ENCODE results near the gene LIMK2. TPM values are rescaled to one million over a fixed set of nuclear protein-coding genes. Genes with fewer than 3 reads are reported as not detected.

LIMK2 gene
- total and polyA plus RNA-seq, 8 donors = 19.9 to 541 (median 97.2) TPM

DNA sequence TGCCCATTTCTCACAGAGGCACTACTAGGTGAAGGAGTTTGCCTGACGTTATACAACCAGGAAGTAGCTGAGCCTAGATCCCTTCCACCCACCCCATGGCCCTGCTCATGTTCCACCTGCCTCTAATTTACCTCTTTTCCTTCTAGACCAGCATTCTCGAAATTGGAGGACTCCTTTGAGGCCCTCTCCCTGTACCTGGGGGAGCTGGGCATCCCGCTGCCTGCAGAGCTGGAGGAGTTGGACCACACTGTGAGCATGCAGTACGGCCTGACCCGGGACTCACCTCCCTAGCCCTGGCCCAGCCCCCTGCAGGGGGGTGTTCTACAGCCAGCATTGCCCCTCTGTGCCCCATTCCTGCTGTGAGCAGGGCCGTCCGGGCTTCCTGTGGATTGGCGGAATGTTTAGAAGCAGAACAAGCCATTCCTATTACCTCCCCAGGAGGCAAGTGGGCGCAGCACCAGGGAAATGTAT, 66.1 kb downstream of the LIMK2 start:
- H3K4me1 ChIP-seq = peaks cover 15 to 67% (median 52%) of the 10 kb centered on the region in 4 donors
- DNase-seq = no peak
- peak overlapping the region; percentile 43 to 80 (median 74) for H3K27ac ChIP-seq
- H3K9me3 ChIP-seq = no peaks in the 10 kb centered on the region
- intact Hi-C loops (cut with DNase I; ENCODE audit: low total_unique reads) = no loop called here
- peaks cover 68 to 97% (median 94%) of the 10 kb centered on the region in 4 donors for H3K36me3 ChIP-seq
- no peaks in the 10 kb centered on the region for H3K27me3 ChIP-seq
- TF ChIP-seq POLR2AphosphoS5 (IDR thresholded peaks at IDR 0.05) = no peak
- no peak for TF ChIP-seq EP300 (IDR thresholded peaks at IDR 0.05)
- WGBS, 5 donors = 56 to 72% (median 67%) methylated on average over 9 of the region's 9 CpGs
- no peak overlapping the region for H3K4me3 ChIP-seq

DNA sequence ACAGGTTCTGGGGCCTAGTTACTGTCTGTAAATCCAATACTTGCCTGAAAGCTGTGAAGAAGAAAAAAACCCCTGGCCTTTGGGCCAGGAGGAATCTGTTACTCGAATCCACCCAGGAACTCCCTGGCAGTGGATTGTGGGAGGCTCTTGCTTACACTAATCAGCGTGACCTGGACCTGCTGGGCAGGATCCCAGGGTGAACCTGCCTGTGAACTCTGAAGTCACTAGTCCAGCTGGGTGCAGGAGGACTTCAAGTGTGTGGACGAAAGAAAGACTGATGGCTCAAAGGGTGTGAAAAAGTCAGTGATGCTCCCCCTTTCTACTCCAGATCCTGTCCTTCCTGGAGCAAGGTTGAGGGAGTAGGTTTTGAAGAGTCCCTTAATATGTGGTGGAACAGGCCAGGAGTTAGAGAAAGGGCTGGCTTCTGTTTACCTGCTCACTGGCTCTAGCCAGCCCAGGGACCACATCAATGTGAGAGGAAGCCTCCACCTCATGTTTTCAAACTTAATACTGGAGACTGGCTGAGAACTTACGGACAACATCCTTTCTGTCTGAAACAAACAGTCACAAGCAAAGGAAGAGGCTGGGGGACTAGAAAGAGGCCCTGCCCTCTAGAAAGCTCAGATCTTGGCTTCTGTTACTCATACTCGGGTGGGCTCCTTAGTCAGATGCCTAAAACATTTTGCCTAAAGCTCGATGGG, 66.7 kb downstream of the LIMK2 start:
- Histone ChIP-seq H3K4me3 (no peak overlapping the region), H3K9me3 (no peaks in the 10 kb centered on the region), H3K36me3 (peaks cover 68 to 97% (median 94%) of the 10 kb centered on the region in 4 donors), H3K4me1 (peaks cover 10 to 73% (median 47%) of the 10 kb centered on the region in 4 donors), H3K27me3 (no peaks in the 10 kb centered on the region), H3K27ac (peak overlapping the region; percentile 43 to 80 (median 74))
- intact Hi-C loops (cut with DNase I; ENCODE audit: low total_unique reads) = no loop called here
- 49 to 66% (median 56%) methylated on average over 6 of the region's 6 CpGs for WGBS, 5 donors
- DNase-seq = peak; percentile 51 to 77
- TF ChIP-seq POLR2AphosphoS5 (IDR thresholded peaks at IDR 0.05) (peak in 1 of 3 donors; percentile 32), POLR2A (IDR thresholded peaks at IDR 0.05) (no peak)

DNA sequence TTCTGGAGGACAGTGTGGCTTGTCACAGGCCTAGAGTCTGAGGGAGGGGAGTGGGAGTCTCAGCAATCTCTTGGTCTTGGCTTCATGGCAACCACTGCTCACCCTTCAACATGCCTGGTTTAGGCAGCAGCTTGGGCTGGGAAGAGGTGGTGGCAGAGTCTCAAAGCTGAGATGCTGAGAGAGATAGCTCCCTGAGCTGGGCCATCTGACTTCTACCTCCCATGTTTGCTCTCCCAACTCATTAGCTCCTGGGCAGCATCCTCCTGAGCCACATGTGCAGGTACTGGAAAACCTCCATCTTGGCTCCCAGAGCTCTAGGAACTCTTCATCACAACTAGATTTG, 67.2 kb downstream of the LIMK2 start:
- intact Hi-C loops (cut with DNase I; ENCODE audit: low total_unique reads) = no loop called here
- Histone ChIP-seq H3K9me3 (no peaks in the 10 kb centered on the region), H3K36me3 (peaks cover 67 to 97% (median 94%) of the 10 kb centered on the region in 4 donors), H3K4me3 (no peak overlapping the region), H3K27ac (peak overlapping the region; percentile 43 to 80 (median 74)), H3K27me3 (no peaks in the 10 kb centered on the region), H3K4me1 (peaks cover 11 to 76% (median 46%) of the 10 kb centered on the region in 4 donors)
- TF ChIP-seq POLR2AphosphoS5 (IDR thresholded peaks at IDR 0.05) (no peak), EP300 (IDR thresholded peaks at IDR 0.05) (no peak), POLR2A (IDR thresholded peaks at IDR 0.05) (no peak)
- TF ChIP-seq, protein P1, sequence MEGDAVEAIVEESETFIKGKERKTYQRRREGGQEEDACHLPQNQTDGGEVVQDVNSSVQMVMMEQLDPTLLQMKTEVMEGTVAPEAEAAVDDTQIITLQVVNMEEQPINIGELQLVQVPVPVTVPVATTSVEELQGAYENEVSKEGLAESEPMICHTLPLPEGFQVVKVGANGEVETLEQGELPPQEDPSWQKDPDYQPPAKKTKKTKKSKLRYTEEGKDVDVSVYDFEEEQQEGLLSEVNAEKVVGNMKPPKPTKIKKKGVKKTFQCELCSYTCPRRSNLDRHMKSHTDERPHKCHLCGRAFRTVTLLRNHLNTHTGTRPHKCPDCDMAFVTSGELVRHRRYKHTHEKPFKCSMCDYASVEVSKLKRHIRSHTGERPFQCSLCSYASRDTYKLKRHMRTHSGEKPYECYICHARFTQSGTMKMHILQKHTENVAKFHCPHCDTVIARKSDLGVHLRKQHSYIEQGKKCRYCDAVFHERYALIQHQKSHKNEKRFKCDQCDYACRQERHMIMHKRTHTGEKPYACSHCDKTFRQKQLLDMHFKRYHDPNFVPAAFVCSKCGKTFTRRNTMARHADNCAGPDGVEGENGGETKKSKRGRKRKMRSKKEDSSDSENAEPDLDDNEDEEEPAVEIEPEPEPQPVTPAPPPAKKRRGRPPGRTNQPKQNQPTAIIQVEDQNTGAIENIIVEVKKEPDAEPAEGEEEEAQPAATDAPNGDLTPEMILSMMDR (IDR thresholded peaks at IDR 0.05) = no peak
- DNase-seq = no peak

DNA sequence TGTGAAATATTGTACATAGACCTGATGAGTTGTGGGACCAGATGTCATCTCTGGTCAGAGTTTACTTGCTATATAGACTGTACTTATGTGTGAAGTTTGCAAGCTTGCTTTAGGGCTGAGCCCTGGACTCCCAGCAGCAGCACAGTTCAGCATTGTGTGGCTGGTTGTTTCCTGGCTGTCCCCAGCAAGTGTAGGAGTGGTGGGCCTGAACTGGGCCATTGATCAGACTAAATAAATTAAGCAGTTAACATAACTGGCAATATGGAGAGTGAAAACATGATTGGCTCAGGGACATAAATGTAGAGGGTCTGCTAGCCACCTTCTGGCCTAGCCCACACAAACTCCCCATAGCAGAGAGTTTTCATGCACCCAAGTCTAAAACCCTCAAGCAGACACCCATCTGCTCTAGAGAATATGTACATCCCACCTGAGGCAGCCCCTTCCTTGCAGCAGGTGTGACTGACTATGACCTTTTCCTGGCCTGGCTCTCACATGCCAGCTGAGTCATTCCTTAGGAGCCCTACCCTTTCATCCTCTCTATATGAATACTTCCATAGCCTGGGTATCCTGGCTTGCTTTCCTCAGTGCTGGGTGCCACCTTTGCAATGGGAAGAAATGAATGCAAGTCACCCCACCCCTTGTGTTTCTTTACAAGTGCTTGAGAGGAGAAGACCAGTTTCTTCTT, 67.9 kb downstream of the LIMK2 start:
- Histone ChIP-seq H3K36me3 (peaks cover 67 to 97% (median 94%) of the 10 kb centered on the region in 4 donors), H3K9me3 (no peaks in the 10 kb centered on the region), H3K27ac (peak overlapping the region in 3 of 5 donors; percentile 34 to 80 (median 49)), H3K4me3 (no peak overlapping the region), H3K4me1 (peaks cover 18 to 76% (median 46%) of the 10 kb centered on the region in 4 donors), H3K27me3 (no peaks in the 10 kb centered on the region)
- DNase-seq = no peak
- intact Hi-C loops (cut with DNase I; ENCODE audit: low total_unique reads) = no loop called here
- TF ChIP-seq POLR2A (IDR thresholded peaks at IDR 0.05) (no peak), POLR2AphosphoS5 (IDR thresholded peaks at IDR 0.05) (peak in 1 of 3 donors; percentile 35)

DNA sequence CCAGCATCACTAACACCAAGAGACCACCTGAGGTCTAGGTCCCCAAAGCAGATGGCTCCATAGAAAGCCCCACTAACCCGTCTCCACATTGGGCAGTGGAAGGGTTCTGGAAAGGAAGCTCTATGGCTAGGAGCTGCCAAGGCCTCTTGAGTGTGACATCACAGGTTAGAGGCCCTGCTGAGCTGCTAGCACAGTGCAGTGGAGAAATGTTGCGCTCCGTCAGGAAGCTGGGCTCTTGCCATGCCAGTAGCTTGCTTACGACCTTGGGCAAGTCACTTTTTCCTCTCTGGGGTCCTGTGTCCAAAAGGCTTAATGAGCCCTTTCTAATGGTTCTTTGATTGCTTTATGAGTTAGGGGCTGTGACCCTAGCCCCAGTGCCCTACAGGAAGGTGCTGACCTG, 69.6 kb downstream of the LIMK2 start:
- intact Hi-C loops (cut with DNase I; ENCODE audit: low total_unique reads) = no loop called here
- no peak overlapping the region for H3K4me3 ChIP-seq
- no peaks in the 10 kb centered on the region for H3K9me3 ChIP-seq
- 54 to 86% (median 59%) methylated on average over 4 of the region's 4 CpGs for WGBS, 5 donors
- peaks cover 68 to 100% (median 96%) of the 10 kb centered on the region in 4 donors for H3K36me3 ChIP-seq
- H3K4me1 ChIP-seq = peaks cover 36 to 92% (median 57%) of the 10 kb centered on the region in 4 donors
- H3K27ac ChIP-seq = peak overlapping the region in 3 of 5 donors; percentile 28 to 50 (median 34)
- no peaks in the 10 kb centered on the region for H3K27me3 ChIP-seq
- DNase-seq = no peak
- no peak for TF ChIP-seq EP300 (IDR thresholded peaks at IDR 0.05)
- no peak for TF ChIP-seq POLR2AphosphoS5 (IDR thresholded peaks at IDR 0.05)
- TF ChIP-seq, protein P1 (IDR thresholded peaks at IDR 0.05) = no peak
- TF ChIP-seq POLR2A (IDR thresholded peaks at IDR 0.05) = no peak

Measured in stomach (tissue), 9 donors.